Measurements from ENCODE around the gene NAPB.

Gene NAPB

DNA sequence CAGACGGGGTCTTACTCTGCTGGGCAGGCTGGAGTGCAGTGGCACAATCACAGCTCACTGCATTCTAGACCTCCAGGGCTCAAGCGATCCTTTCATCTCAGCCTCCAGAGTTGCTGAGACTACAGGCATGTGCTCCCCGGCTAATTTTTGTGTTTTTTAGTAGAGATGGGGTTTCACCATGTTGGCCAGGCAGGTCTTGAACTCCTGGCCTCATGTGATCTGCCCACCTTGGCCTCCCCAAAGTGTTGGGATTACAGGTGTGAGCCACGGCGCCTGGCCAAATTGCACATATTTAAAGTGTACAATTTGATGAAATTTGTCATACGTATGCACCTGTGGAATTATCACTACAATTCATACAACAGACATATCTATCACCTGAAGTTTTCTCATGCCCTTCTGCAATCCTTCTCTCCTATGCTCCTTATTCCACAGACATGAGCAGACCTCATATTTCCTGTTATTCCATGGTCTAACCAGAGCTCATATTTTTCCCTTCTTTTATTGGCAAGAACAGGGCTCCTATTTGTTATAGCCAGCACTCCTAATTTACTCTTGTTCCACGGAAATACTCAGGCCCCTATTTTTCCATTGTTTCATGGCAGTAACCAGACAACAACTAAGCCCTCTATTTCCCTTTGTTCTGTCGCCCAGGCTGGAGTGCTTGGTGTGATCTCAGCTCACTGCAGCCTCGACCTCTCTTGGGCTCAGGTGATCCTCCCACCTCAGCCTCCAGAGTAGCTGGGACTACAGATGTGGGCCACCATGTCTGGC lies 16.0 kb upstream of the NAPB start:
- DNase-seq (ENCODE audit: low spot score) = no peak

DNA sequence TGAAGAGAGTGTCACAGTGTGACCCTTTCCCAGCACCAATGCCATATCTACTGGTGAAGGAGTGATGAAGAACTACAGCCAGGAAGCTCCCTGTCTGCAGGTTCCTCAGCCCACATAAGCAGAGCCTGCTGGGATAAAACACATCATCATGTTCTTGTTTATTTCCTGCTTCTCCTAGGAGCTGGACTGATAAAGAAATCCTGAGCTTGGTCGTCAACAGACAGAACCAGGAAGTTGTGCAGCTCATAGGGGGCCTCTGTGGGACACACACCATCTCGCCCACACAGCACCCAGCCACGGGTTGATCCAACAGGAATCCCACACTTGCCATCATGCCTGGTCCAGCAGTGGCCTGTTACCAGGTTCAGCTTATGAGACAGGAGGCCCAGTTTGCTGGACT lies 15.4 kb upstream of the NAPB start:
- DNase-seq (ENCODE audit: low spot score) = no peak

DNA sequence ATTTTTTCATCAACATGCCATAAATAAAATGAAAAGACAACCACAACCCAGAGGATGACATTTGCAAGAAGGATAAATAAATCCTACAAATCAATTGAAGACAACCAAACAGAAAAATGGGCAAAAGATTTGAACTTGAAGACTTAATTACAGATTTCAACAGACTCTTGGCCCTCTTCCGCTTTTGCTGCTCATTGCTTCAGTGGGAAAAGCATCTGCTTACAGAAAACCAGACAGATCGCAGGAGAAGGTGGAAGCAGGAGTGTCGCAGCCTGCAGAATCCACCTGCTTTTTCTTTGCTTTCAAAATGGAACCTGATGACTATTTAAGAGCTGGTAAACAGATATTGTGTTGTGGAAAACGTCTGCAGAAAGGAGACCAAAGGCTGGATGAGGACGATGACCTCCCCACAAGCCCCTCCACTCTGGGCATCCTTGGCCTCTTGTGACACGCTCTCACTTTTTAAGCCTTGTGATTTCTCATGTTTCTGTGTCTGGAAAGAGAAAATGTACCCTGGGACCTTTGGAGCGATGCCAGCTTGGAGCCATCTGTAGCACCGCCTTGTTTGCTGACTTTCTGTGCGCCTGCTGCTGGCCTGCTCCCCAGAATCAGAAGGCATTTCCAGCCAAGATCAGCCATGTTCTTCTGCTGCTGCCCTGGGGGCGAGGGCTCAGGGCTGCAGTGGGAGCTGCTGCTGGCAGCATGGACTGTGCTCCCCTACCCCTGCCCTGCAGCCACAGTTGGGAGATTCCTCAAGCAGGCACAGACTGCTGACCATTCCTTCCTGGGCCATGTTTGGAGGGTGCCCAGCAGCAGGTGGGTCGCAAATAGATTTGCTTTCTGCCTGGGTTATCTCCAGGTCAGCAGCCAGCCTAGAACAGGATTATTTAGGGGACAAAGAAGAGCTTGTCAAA lies 14.6 kb upstream of the NAPB start:
- DNase-seq (ENCODE audit: low spot score) = no peak

DNA sequence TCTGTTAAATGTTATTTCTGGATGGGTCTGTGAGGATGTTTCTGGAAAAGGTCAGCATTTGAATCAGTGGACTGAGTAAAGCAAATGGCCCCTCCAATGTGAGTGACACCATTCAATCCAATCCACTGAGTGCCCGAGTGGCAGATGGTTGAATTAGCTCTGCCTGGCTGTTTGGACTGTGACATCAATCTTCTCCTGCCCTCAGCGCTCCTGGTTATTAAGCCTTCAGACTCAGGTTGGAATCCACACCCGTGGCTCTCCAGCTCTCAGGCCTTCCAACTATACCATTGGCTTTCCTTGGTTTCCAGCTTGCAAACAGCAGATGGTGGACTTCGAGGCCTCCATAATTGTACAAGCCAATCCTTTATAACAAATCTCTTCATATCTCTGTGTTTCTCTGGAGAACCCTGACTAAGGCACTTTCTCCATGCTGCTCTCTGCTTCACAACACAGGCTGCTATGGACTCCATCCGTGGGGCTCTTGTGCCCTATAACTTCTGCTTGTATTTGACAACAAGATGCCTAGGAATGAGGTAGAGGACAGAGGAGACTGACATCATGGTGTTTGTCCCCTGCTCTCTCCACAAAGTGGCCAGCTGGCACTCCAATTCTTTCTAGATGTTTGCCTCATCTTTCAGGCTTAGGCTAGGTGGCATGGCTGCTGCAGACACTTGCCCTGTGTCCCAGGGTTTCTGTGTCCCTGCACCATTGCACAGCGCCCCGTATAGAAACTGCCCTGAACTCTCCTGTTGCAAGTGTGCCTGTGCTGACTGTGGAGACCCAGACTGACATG lies 13.4 kb upstream of the NAPB start:
- DNase-seq (ENCODE audit: low spot score) = no peak

DNA sequence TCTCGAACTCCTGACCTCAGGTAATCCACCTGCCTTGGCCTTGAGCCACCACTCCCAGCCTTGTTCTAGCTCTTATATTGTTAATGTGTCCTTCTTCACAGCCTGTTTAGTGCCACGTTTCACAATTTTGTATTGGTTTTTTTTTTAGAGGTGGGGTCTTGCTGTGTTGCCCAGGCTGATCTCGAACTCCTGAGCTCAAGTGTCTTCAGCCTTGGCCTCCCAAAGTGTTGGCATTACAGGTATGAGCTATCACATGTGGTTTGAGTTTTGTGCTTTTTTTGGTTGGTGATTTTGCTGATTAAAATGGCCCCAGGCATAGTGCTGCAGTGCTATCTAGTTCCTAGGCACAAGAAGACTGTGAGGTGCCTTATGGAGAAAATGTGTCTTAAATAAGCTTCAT lies 12.3 kb upstream of the NAPB start:
- DNase-seq (ENCODE audit: low spot score) = no peak

DNA sequence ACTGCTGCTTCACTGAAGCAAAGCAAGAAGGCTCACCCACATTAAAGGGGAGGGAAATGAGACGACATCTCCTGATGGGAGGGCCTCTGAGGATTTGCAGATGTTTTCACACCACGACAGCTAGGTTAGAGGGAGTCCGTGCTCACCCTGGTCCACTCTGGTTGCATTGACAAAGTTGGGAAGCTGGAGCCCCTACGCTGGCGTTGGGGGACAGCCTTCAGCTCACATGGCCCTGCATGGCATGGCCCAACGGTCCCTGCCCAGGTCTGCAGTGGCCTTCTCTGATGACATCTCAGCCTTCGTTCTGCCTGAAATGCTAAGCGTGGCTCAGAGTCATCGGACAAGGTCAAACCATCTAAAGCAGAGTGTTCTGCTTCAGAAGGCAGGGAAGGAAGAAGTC lies 3.8 kb upstream of the NAPB start:
- no peak for DNase-seq (ENCODE audit: low spot score)

DNA sequence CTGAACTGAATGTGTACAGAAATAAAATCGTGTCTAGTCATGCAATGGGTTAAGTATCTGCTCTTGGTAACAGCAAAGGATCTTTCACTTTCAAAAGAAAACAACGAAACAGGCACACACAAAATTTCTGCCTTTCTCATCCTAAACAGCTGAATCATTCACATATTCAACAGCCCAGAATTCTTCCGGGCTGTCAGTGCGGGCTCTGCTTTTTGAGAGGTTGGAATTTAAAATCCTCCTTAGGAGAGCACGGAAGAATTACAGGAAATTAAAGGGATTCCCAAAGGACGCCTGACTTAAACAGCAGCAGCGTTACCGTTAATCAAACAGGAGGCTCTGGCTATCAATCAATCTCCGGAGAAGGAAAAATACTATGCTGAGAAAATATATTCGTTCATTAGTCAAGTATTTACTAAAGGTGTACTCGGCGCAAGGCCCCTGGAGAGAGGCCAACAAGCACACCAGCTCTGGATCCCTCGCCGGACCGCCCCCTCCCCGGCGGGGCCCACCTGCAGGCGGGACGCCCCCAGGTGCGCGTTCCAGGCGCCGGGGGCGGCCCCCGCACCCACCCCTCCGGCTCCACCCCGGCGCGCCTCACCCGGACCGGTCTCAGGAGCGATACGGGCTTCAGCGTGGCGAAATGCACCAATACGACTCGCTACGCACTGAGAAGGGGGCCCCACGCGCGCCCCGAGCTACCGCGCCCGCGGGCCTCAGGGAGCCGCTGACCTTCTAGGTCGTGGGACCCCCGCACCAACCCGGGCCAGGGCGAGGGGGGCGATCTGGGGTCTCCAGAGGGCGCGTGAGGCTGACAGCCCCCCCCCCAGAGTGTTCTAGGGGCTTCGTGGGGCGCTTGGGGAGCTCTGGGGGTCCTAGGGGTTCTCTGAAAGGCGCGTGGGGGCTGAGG lies 1.0 kb downstream of the NAPB start:
- peak; percentile 24 for DNase-seq (ENCODE audit: low spot score)

DNA sequence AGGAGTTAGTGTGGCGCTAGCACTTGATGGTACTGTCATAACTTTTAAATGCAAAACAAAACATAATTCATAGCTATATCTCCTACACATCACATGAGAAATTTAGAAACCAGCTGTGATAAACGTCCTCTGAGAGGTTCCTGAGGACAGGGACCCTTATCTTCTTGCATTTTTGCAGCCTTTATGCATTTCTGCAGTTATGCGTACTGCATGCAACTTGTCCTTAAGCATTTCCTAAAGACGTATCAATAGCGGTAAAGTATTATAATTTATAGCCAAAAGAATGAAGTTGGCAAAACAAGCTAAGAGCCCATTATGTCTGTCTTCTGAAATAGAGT lies 1.7 kb downstream of the NAPB start:
- DNase-seq (ENCODE audit: low spot score) = no peak

DNA sequence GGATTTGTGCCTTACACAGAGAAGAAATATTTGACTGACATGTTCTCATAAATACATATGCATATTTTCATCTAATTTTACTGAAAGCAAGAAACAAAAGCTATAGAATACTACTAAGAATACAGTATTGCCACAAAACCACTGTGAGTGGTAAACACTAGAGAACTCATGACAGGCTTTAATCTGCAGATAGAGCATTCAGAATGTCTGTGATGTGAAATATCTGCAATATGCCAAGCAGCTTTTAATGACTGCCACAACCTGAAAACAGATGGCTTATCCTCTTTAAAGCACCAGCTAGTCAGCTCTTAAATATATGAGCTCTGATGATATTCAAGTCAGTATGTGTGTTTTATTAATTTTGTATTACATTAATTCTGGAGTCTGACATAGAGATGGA lies 3.4 kb downstream of the NAPB start:
- DNase-seq (ENCODE audit: low spot score) = no peak

DNA sequence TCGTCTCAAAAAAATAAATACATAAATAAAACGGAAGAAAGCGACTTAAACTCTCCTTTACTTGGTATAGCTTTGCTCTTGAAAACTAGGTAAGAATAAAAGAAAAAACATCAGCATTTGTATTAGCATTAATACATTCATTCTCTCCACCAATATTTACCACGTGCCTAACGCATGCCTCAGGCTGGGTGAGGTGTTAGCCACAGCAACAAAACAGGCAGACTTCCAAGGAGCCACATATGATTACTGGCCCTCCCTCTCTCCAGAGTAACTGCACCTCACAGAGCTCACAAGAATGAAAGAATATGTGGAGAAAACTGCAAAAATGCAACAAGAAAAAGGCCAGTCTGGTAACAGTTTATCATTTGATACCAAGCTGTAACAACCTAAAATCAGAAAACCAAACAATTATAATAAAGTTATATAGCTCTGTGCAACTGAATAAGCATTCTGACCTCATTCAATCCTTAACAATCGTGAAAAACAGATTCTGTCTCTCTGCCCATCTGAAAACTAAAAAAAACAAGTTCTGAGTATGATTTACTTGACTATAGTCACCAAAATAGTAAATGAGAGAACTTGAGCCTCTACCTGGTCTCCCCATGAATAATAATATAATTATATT lies 5.2 kb downstream of the NAPB start:
- DNase-seq (ENCODE audit: low spot score) = peak; percentile 33

DNA sequence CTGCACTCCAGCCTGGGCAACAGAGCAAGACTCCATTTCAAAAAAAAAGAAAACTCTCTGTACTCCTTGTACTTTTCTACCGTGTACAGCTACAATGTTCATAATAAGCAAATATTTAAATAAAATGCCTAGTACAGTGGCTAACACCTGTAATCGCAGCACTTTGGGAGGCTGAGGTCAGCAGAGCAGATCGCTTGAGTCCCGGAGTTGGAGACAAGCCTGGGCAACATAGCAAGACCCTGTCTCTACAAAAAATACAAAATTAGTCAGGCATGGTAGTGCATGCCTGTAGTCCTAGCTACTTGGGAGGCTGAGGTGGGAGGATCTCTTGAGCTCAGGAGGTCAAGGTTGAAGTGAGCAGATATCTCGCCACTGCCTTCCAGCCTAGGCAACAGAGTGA lies 5.7 kb downstream of the NAPB start:
- DNase-seq (ENCODE audit: low spot score) = no peak

DNA sequence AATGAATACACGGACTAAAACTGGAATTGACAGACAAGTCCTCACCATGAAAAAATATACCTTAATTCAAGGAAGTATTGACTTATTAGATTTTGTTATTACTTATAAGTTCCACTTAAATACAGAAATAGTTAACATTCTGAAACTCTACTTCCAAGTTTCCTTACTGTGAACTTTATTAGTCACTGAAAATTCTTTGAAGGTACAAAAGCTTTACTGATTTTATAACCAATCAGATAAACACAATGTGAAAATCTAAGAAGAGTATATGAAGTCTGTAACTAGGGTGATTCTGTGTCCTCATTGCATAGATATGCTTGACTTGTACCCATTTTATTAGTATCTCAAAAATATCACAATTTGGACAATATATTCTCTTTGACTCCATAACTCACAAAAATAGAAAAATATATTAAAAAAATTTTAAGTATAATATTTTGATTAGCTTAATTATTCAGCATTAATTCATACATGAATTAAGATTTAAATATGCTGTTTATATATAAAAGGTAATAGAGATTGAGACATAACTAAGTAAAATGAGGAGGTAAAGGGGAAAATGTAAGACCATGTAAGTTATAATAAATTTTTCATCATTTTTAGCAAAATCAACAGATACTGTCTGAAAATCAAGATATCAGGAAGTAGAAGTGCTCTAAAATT lies 6.6 kb downstream of the NAPB start:
- no peak for DNase-seq (ENCODE audit: low spot score)

DNA sequence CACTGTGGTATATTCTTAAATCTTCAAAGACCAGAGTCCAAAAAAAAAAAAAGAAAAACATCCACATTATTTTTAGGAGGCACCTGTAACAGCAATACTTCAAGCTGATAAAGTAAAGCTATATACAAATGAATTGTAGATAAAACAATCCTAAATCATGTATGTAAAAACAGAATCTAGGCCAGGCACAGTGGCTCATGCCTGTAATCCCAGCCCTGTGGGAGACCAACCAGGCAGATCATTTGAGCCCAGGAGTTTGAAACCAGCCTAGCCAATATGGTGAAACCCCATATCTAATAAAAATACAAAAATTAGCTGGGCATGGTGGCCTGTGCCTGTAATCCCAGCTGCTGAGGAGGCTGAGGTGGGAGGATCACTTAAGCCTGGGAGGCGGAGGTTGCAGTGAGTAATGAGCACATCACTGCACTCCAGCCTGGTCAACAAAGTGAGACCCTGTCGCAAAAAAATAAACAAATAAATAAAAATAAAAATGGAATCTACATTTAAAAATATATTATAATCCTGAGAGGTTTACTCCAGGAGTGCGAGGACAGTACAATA lies 7.3 kb downstream of the NAPB start:
- DNase-seq (ENCODE audit: low spot score) = no peak

DNA sequence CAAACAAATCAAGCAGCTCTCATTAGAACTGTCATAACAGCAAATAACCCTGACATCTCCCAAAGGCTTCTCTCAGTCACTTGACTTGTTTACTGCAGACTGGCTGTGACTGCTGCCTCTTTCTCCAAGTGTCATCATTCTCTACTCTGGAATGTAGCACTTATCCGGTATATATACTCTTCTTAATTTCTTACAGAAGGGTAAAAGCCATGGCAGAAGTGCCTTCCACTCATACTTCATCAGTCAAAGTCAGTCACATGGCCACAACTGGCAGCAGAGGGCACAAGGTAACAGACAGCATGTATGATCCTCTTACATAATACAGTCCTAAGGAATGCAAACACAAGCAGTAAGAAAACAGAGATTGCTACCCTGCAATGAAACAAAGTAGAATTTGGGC lies 9.3 kb downstream of the NAPB start:
- DNase-seq (ENCODE audit: low spot score) = no peak

DNA sequence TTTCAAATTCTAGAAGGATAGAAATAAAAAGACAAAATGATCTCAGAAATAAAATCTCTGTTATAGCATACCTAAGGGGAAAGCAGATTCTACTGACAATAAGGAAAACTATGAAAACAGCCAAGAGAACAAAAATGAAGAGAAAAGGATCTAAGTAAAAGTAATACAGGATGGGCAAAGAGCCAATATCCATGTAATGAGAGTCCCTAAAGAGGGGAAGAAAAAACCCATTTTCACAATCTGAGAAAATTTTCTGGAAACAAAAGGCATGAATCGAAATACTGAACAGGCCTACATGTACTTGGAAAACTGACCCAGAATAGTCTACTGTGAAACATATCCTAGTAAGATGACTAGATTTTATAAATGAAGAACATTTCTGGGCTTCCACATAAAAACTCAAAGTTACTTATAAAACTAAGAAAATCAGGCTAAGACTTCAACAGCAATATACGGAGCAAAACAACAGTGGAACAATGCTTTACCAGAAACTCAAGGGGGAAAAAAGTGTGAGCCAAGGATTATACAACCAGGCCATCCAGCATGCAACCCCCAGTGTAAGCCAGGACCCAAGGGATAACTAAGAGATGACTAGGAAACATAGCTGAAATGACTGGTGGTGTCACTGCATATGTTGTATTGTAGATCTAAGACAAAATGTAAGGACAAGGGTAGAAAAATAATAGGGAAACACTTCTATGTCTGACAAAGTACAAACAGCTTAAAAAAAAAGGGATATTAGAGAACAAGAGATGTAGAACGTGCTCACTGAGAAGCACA lies 10.2 kb downstream of the NAPB start:
- no peak for DNase-seq (ENCODE audit: low spot score)

DNA sequence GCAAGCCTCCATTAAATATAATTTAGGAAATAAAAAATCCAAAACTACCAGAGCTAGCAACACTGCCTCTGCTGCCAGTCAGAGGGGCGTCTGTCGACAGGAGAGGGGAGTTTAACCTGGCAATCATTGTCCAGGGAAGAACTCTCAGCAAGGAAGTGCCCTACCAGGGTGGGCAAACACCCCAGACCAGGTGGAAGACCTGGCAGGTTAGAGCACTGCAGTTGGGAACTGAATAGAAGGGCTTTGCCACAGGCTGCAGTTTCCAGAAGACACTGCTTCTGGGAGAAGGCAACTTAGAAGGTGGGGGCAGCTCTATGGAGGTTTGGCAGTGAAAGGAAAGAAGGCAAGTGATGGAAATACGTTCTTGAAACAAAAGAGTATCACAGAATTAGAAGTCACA lies 11.5 kb downstream of the NAPB start:
- no peak for DNase-seq (ENCODE audit: low spot score)

DNA sequence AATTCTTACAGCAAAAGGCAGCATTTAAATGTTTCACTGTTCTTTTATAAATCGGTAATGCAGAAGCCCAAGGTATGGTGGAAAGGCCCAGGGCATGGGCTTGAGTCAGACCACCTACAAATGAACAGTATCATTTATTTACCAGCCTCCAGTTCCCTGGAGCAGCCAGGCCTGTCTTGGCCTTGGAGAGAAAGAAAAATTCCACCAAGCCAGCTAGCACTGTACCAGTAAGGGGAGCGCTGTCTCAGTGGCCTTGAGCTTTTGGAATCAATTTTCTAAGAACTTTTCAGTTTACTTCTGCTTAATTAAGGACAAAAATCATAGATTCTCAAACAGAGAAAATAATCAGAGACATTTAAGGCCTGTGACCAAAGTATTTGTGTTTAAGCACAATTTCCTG lies 12.3 kb downstream of the NAPB start:
- DNase-seq (ENCODE audit: low spot score) = no peak

DNA sequence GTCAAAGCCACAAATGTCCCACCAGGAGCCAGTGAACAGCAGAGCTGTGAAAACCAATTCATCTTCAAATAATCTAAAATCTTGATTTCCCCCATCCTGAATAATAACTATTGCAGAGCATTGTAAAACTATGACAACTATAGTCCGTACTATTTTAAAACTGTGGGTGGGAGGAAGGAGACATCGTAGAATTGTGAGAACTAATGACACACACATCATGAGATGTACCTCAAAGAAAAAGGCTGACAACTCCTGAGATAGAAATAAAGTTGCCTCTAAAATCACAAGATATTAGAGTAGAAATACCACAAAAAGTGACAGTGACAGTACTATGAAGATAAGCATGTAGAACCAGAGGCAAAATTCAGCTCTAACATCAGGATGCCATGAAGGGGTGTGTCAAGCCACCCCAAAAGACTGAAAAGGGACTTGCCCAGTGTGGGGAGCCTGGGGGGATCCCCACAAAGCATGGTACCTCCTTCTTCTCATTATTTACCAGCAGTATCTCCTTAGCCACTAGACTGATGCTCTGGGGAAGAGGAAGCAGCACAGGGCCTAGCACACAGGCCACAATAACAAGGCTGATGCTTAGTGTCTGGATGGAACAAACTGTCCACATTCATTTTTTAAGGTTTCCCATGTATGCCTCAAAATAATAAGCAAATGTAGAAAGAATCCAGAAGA lies 13.4 kb downstream of the NAPB start:
- peak; percentile 38 for DNase-seq (ENCODE audit: low spot score)

DNA sequence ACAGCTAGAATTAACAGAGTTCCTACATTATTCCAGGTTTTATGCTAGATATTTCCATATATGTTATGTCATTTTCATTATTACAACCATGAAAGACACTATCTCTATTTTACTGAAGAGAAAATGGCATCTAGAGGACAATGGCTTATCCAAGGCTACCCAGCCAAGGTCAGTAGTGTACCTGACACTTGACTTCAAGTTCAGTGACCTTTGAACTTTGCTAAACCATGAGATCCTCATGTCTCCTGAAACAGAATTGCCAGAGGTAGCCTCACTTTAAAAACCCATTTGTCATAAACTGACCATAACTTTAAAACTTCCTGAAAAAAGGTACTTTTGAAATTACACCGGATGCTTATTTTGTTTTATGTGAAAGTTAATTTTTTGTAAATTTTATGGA lies 14.4 kb downstream of the NAPB start:
- no peak for DNase-seq (ENCODE audit: low spot score)

Data from CD4-positive, alpha-beta T cell treated with Interleukin-2 at 100 ng/mL for 4 hours (primary cell).